OCI-LY7 (cell line): Measurements from ENCODE around the gene AMZ2. TPM values are rescaled to one million over a fixed set of nuclear protein-coding genes. Genes with fewer than 3 reads are reported as not detected.

Experiments
- BruUV-seq: library from RNA; stranded (reverse); fragments of 400-500 nt; replicated peaks from 2 replicates; lab custom pipeline; 2021; lab: Mats Ljungman, UMichigan
- CTCF ChIA-PET: fragments of 300-600 bp; sonication (Branson Sonifier 250); formaldehyde crosslinking; loops from one replicate; lab custom pipeline; 2022; ENCODE audit warnings: antibody characterized with exemption; ENCODE audit not compliant: unreplicated experiment; lab: Charles Lee
- POLR2A ChIA-PET: fragments of 300-600 bp; sonication (Branson Sonifier 250); formaldehyde crosslinking; loops from one replicate; lab custom pipeline; 2022; ENCODE audit warnings: antibody characterized with exemption; lab: Charles Lee
- DNase-seq: peaks from one replicate; pipeline ENCODE4 v3.0.0-alpha.2; 2015; ENCODE audit warnings: low spot score
- H2AFZ ChIP-seq: fragments of 200-600 bp; sonication (generic), shearing (Covaris generic); 2 replicates; pipeline ENCODE4 v1.6.1; 2014; ENCODE audit warnings: mild to moderate bottlenecking, antibody characterized with exemption, low read length, moderate library complexity
- H3K27ac ChIP-seq: fragments of 200-600 bp; sonication (generic); 2 replicates; pipeline ENCODE4 v1.5.1; 2014; ENCODE audit warnings: mixed run types, low read depth, mild to moderate bottlenecking, moderate library complexity, low read length, inconsistent platforms; ENCODE audit not compliant: poor library complexity, severe bottlenecking
- H3K36me3 ChIP-seq: fragments of 200-600 bp; sonication (generic); 2 replicates; pipeline ENCODE4 v1.6.1; 2014; ENCODE audit warnings: mild to moderate bottlenecking, antibody characterized with exemption, low read length, moderate library complexity, mixed read lengths; ENCODE audit not compliant: insufficient read depth
- H3K4me1 ChIP-seq: fragments of 200-600 bp; sonication (generic); 2 replicates; pipeline ENCODE4 v1.5.1; 2014; ENCODE audit warnings: mild to moderate bottlenecking, low read length; ENCODE audit not compliant: insufficient read depth, poor library complexity, severe bottlenecking
- H3K4me2 ChIP-seq: fragments of 200-600 bp; sonication (generic); 2 replicates; pipeline ENCODE4 v1.6.1; 2014; ENCODE audit warnings: mild to moderate bottlenecking, low read length
- H3K4me3 ChIP-seq: fragments of 200-600 bp; sonication (generic); 2 replicates; pipeline ENCODE4 v1.5.1; 2014; ENCODE audit warnings: mild to moderate bottlenecking, low read depth, low read length; ENCODE audit not compliant: poor library complexity, severe bottlenecking
- H3K79me2 ChIP-seq: fragments of 200-600 bp; sonication (generic); 2 replicates; pipeline ENCODE4 v1.6.1; 2016; ENCODE audit warnings: low read depth, mild to moderate bottlenecking, low read length, moderate library complexity, mixed read lengths; ENCODE audit not compliant: insufficient read depth
- H3K9me2 ChIP-seq: fragments of 200-600 bp; sonication (generic); 2 replicates; pipeline ENCODE4 v1.6.1; 2016; ENCODE audit warnings: mild to moderate bottlenecking, low read length, mixed read lengths; ENCODE audit not compliant: insufficient read depth
- H3K9me3 ChIP-seq: fragments of 200-600 bp; sonication (generic); 2 replicates; pipeline ENCODE4 v1.6.1; 2014; ENCODE audit warnings: mild to moderate bottlenecking, mixed run types, low read length, mixed read lengths
- H4K20me1 ChIP-seq: fragments of 200-600 bp; sonication (generic); 2 replicates; pipeline ENCODE4 v1.6.1; 2014; ENCODE audit warnings: mild to moderate bottlenecking, antibody characterized with exemption, low read length, moderate library complexity, mixed read lengths; ENCODE audit not compliant: insufficient read depth
- EZH2phosphoT487 ChIP-seq: fragments of 200-600 bp; sonication (generic); IDR thresholded peaks from 2 replicates; pipeline ENCODE4 v1.6.1; 2018; ENCODE audit warnings: low read depth, borderline replicate concordance, mild to moderate bottlenecking, mixed run types, antibody characterized with exemption, low read length, moderate library complexity, mixed read lengths
- intact Hi-C: fragments of 100-400 bp; cut with micrococcal nuclease; formaldehyde crosslinking; loops from one replicate; pipeline ENCODE4 v1.10.0; 2022; ENCODE audit not compliant: unreplicated experiment
- total RNA-seq, 2 experiments: library from RNA; depleted of rRNA in 1 of 2; stranded (reverse); fragments of >200 nt in 1 of 2; shearing (Covaris generic) in 1 of 2; gene quantifications; 2 replicates each; pipeline ENCODE4 v1.2.3, GENCODE V29; 2014 to 2022

AMZ2 gene
- total RNA-seq, 2 experiments from 2014 or later = 117 to 248 TPM

DNA sequence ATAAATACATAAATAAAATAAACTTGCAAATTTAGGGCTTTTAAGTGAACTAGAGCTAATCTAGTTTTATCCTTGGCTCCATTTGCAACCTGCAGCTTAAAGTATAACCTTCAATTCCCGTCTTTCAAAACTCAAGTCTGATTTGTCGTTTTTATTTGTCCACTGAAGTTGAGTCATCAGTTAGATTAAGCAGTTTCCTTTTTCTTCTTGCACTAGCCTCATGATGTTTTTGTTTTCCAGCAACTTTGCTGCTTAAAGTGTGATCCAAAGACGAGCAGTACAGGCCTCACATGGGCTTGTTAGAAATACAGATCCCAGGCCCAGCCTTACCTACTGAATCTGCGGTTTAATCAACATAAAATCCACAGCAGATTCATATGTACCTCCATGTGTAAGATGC is 57.3 kb downstream of the AMZ2 start:
- H3K79me2 ChIP-seq = no peaks in the 10 kb centered on the region
- ChIA-PET CTCF (interaction anchor here (0.5 kb wide), 1 partner anchor 181 kb away, joined by 3 read pairs; no protein-coding TSS in a partner anchor), POLR2A (interaction anchor here (1.0 kb wide), 1 partner anchor 39 kb away, joined by 3 read pairs; no protein-coding TSS in a partner anchor)
- H3K4me2 ChIP-seq = no peak overlapping the region
- H3K4me1 ChIP-seq = peaks cover 15% of the 10 kb centered on the region
- no peak overlapping the region for H2AFZ ChIP-seq
- no peaks in the 10 kb centered on the region for H3K9me2 ChIP-seq
- DNase-seq = no peak
- H3K36me3 ChIP-seq = peaks cover 16% of the 10 kb centered on the region
- BruUV-seq = no TSS peak
- no peaks in the 10 kb centered on the region for H4K20me1 ChIP-seq
- H3K4me3 ChIP-seq = no peak overlapping the region
- no peak overlapping the region for H3K27ac ChIP-seq
- no peaks in the 10 kb centered on the region for H3K9me3 ChIP-seq
- intact Hi-C loops = no loop called here
- TF ChIP-seq EZH2phosphoT487 = no peak

Other genes starting within 250 kb of the AMZ2 start
- gene KPNA2, start 212.3 kb upstream of the AMZ2 start, total RNA-seq (2014; rRNA removed; shearing (Covaris generic)) = 253 and 397 TPM in 2 replicates
- gene KPNA2, start 212.3 kb upstream of the AMZ2 start, total RNA-seq (2022) = 394 and 416 TPM in 2 replicates
- 3.7 and 4.5 TPM in 2 replicates for gene SLC16A6, start 43.1 kb downstream of the AMZ2 start, total RNA-seq (2014; rRNA removed; shearing (Covaris generic))
- gene SLC16A6, start 43.1 kb downstream of the AMZ2 start, total RNA-seq (2022) = 15.4 and 18.9 TPM in 2 replicates
- gene ARSG, start 43.5 kb downstream of the AMZ2 start, total RNA-seq (2014; rRNA removed; shearing (Covaris generic)) = 24.2 and 26.1 TPM in 2 replicates
- gene ARSG, start 43.5 kb downstream of the AMZ2 start, total RNA-seq (2022) = 51.6 and 53.0 TPM in 2 replicates
- 31.7 and 34.4 TPM in 2 replicates for gene WIPI1, start 209.5 kb downstream of the AMZ2 start, total RNA-seq (2014; rRNA removed; shearing (Covaris generic))
- 43.5 and 59.2 TPM in 2 replicates for gene WIPI1, start 209.5 kb downstream of the AMZ2 start, total RNA-seq (2022)